GM12878 (cell line): Measurements from ENCODE around the gene CORO2B. TPM values are rescaled to one million over a fixed set of nuclear protein-coding genes. Genes with fewer than 3 reads are reported as not detected.

Experiments
- ATAC-seq: fragments of 200-7000 bp; cut with Tn5 transposase; 3 replicates; pipeline ENCODE4 v1.9.1; 2020; ENCODE audit warnings: mild to moderate bottlenecking, moderate library complexity
- BruUV-seq: library from RNA; stranded (reverse); fragments of 400-500 nt; replicated peaks from 2 replicates; lab custom pipeline; 2021; lab: Mats Ljungman, UMichigan
- CTCF ChIA-PET: fragments of 300-600 bp; sonication (Branson Sonifier 250); formaldehyde crosslinking; extraction: SDS; loops from one replicate; lab custom pipeline; 2021; ENCODE audit warnings: inconsistent platforms; lab: Yijun Ruan, JAX
- POLR2A ChIA-PET: fragments of 350-600 bp; formaldehyde crosslinking; extraction: SDS; loops from one replicate; lab custom pipeline; 2021; ENCODE audit warnings: inconsistent platforms; lab: Charles Lee
- RAD21 ChIA-PET: fragments of 300-600 bp; sonication (Branson Sonifier 250); formaldehyde crosslinking; loops from one replicate; lab custom pipeline; 2023; ENCODE audit warnings: antibody characterized with exemption; ENCODE audit not compliant: unreplicated experiment; lab: Charles Lee
- SMC1A ChIA-PET: fragments of 300-600 bp; sonication (Branson Sonifier 250); formaldehyde crosslinking; loops from one replicate; lab custom pipeline; 2023; ENCODE audit not compliant: unreplicated experiment, uncharacterized antibody; lab: Charles Lee
- DNase-seq: peaks from one replicate; pipeline ENCODE4 v3.0.0-alpha.2; 2011; ENCODE audit warnings: low read depth, low spot score
- FAIRE-seq: peaks from 3 replicates; lab custom pipeline; 2011; peaks lifted over from hg19 to GRCh38; lab: Jason Lieb, UNC
- H2AFZ ChIP-seq: 2 replicates; pipeline ENCODE4 v1.6.0; 2011; ENCODE audit warnings: low read depth, low read length, control low read depth; ENCODE audit not compliant: control insufficient read depth
- H3K27ac ChIP-seq: 2 replicates; pipeline ENCODE4 v1.5.1; 2011; ENCODE audit warnings: control low read depth; ENCODE audit not compliant: control insufficient read depth, insufficient read depth
- H3K27me3 ChIP-seq, 2 experiments: replicated peaks in 1 of 2; 2 replicates each; pipeline versions ENCODE4 v1.6.0 to v1.6.1; 2011; ENCODE audit warnings: low read length in 1 of 2; ENCODE audit not compliant: control insufficient read depth in 2 of 2, insufficient read depth in 2 of 2
- H3K36me3 ChIP-seq, 2 experiments: 2 replicates each; pipeline ENCODE4 v1.5.1; 2011; ENCODE audit warnings: low read length in 1 of 2; ENCODE audit not compliant: control insufficient read depth in 2 of 2, insufficient read depth in 2 of 2
- H3K4me1 ChIP-seq: 2 replicates; pipeline ENCODE4 v1.6.1; 2011; ENCODE audit warnings: mild to moderate bottlenecking, low read length, moderate library complexity, mixed read lengths; ENCODE audit not compliant: control insufficient read depth, insufficient read depth
- H3K4me2 ChIP-seq: 2 replicates; pipeline ENCODE4 v1.6.0; 2011; ENCODE audit warnings: control low read depth; ENCODE audit not compliant: control insufficient read depth, insufficient read depth
- H3K4me3 ChIP-seq: fragments of 200-600 bp; sonication (generic); 2 replicates; pipeline ENCODE4 v1.5.1; 2016
- H3K79me2 ChIP-seq: 2 replicates; pipeline ENCODE4 v1.6.0; 2011; ENCODE audit warnings: low read length; ENCODE audit not compliant: control insufficient read depth, insufficient read depth
- H3K9ac ChIP-seq: 2 replicates; pipeline ENCODE4 v1.8.0; 2011; ENCODE audit warnings: low read length, control low read depth, mixed read lengths; ENCODE audit not compliant: control insufficient read depth, insufficient read depth
- H3K9me3 ChIP-seq: replicated peaks from 3 replicates; pipeline ENCODE4 v1.5.1; 2011; ENCODE audit warnings: mild to moderate bottlenecking, low read length; ENCODE audit not compliant: control insufficient read depth, insufficient read depth
- H4K20me1 ChIP-seq: 2 replicates; pipeline ENCODE4 v1.6.0; 2011; ENCODE audit not compliant: control insufficient read depth, insufficient read depth
- BMI1 ChIP-seq: fragments of 450-650 bp; IDR thresholded peaks from 2 replicates; pipeline ENCODE4 v1.6.1; 2016; ENCODE audit warnings: mild to moderate bottlenecking, moderate library complexity, borderline replicate concordance
- CREM ChIP-seq: IDR thresholded peaks from 2 replicates; pipeline ENCODE4 v1.6.1; 2014; ENCODE audit warnings: antibody characterized with exemption, low read depth
- FOXK2 ChIP-seq: fragments of 450-650 bp; IDR thresholded peaks from 2 replicates; pipeline ENCODE4 v1.6.1; 2017; ENCODE audit warnings: mild to moderate bottlenecking, moderate library complexity
- KLF5 ChIP-seq: fragments of 450-650 bp; IDR thresholded peaks from 2 replicates; pipeline ENCODE4 v1.6.1; 2014; ENCODE audit warnings: mild to moderate bottlenecking; ENCODE audit not compliant: partially characterized antibody
- MYB ChIP-seq: fragments of 150-350 bp; IDR thresholded peaks from 2 replicates; pipeline ENCODE4 v1.6.1; 2014; ENCODE audit warnings: mild to moderate bottlenecking, low read depth, low read length, borderline replicate concordance
- NRF1 ChIP-seq: conservative IDR thresholded peaks from 2 replicates; pipeline ENCODE4 v1.6.1; 2011; ENCODE audit warnings: mild to moderate bottlenecking, low read depth, low read length, improper control_type of control experiment
- SIN3A ChIP-seq: IDR thresholded peaks from 2 replicates; pipeline ENCODE4 v1.6.1; 2012; ENCODE audit warnings: low read depth, low read length, improper control_type of control experiment
- SREBF2 ChIP-seq: IDR thresholded peaks from 2 replicates; pipeline ENCODE4 v1.6.1; 2012; ENCODE audit warnings: mild to moderate bottlenecking, low read length
- TAF1 ChIP-seq: IDR thresholded peaks from 2 replicates; pipeline ENCODE4 v1.6.1; 2011; ENCODE audit warnings: mild to moderate bottlenecking, low read depth, low read length, borderline replicate concordance
- ZNF274 ChIP-seq: IDR thresholded peaks from one replicate; pipeline ENCODE4 v1.8.0; 2011; ENCODE audit not compliant: insufficient read length, insufficient read depth
- WGBS: methylation state at CpG from one replicate; pipeline ENCODE4 v1.1.6; 2016; ENCODE audit warnings: low lambda C conversion rate; ENCODE audit not compliant: insufficient replicate concordance, insufficient coverage; ENCODE audit errors: missing lambda C conversion rate; 5-methylcytosine and 5-hydroxymethylcytosine counted together
- in situ Hi-C: fragments of 300-500 bp; cut with MboI; formaldehyde crosslinking; loops from 9 replicates; pipeline ENCODE4 v1.14.3; 2018; ENCODE audit warnings: mixed read lengths
- intact Hi-C: fragments of 100-400 bp; cut with micrococcal nuclease; formaldehyde crosslinking; loops from one replicate; pipeline ENCODE4 v1.14.2; 2022; ENCODE audit not compliant: unreplicated experiment
- polyA plus RNA-seq, 11 experiments: library from polyadenylated mRNA; depleted of rRNA in 4 of 11; unstranded in 6 of 11; stranded (reverse) in 5 of 11; fragments of >200 nt; fragmentation: Nextera tagmentation in 4 of 11; fragmentation: Illumina TruSeq in 1 of 11; extraction: Ambion mirVana in 4 of 11; extraction: Trizol in 1 of 11; gene quantifications; 1 replicate in 1 of 11; 2 replicates in 10 of 11; pipeline versions ENCODE4 v1.2.1 to v1.2.3, GENCODE V29; 2011 to 2016; ENCODE audit warnings: inconsistent platforms in 2 of 11, missing spikeins in 2 of 11, low read depth in 1 of 11
- total RNA-seq, 4 experiments: library from RNA; depleted of rRNA in 3 of 4; stranded (reverse); fragments of >200 nt in 3 of 4; fragmentation: Illumina TruSeq in 1 of 4; extraction: Trizol in 1 of 4; gene quantifications; 2 replicates each; pipeline versions ENCODE4 v1.2.1 to v1.2.3, GENCODE V29; 2013 to 2021
- TF ChIP-seq, protein P1 (sequence below): fragments of 450-650 bp; IDR thresholded peaks from 2 replicates; pipeline ENCODE4 v1.6.1; 2016; ENCODE audit warnings: mild to moderate bottlenecking
- TF ChIP-seq, protein P2 (sequence below): fragments of 450-650 bp; IDR thresholded peaks from 2 replicates; pipeline ENCODE4 v1.6.1; 2017; ENCODE audit warnings: mild to moderate bottlenecking, low read depth, inconsistent platforms; ENCODE audit not compliant: poor library complexity, severe bottlenecking

CORO2B gene
- total and polyA plus RNA-seq, 10 of the 15 experiments (the other 5 are each of a cell fraction or from before 2014, with no cell fraction given), result 0.05 to 0.73 (median 0.13) TPM; not detected in 4

DNA sequence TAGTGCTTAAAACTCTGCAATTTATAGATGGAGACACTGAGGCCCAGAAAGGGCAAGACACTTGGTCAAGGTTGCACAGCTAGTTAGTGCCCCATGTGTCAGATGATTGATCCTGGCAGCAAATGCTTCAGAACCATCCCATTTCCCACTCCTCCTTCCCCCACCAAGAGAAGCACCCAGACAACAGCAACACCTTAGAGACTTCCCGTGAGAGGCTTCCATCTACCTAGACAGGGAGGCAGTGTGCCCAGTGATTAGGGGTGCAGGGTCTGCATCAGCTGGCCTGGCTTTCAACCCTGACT, 77.6 kb downstream of the CORO2B start:
- FAIRE-seq, result no peak
- no peak overlapping the region for H3K4me2 ChIP-seq
- no peaks in the 10 kb centered on the region for H3K79me2 ChIP-seq
- H3K4me3 ChIP-seq, result no peak overlapping the region
- no peaks in the 10 kb centered on the region for H3K4me1 ChIP-seq
- DNase-seq, result no peak
- WGBS, result 77% methylated on average over 1 of the region's 1 CpG
- intact Hi-C loops, result no loop called here
- no TSS peak for BruUV-seq
- no peaks in the 10 kb centered on the region for H4K20me1 ChIP-seq
- TF ChIP-seq SREBF2 (no peak), FOXK2 (no peak), NRF1 (no peak)
- H3K9ac ChIP-seq, result no peak overlapping the region
- no peak for ATAC-seq
- in situ Hi-C loops, result no loop called here
- H3K27ac ChIP-seq, result no peak overlapping the region
- POLR2A ChIA-PET, result no interaction called here
- H3K27me3 ChIP-seq, result peaks cover 3% of the 10 kb centered on the region in 2 experiments
- CTCF ChIA-PET, result interaction anchor here (1.0 kb wide), 1 partner anchor 17 kb away, joined by 4 read pairs; no protein-coding TSS in a partner anchor
- H3K9me3 ChIP-seq, result no peaks in the 10 kb centered on the region
- no peak overlapping the region for H2AFZ ChIP-seq
- no peaks in the 10 kb centered on the region for H3K36me3 ChIP-seq
- SMC1A ChIA-PET, result no interaction called here
- RAD21 ChIA-PET, result no interaction called here

DNA sequence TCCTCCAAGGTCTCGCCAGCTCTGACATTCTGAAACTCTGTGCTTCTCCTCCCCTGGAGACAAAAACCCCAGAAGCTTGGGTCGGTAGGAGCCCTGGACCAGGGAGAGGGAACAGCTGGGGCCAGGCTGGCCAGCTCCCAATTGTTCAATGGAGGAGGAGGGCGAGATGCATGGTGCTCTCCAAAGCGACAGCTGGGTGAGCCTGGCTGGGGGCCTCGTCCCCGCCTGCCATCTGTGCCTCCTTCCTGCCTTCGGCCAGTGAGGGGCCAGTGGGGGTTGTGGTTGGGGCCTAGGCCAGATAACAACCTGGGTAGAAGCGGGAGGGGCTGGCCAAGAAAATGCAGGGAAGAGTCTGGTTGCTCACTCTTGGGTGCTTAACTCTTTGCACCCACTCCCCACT, 79.4 kb downstream of the CORO2B start:
- ChIA-PET RAD21 (no interaction called here), CTCF (interaction anchor here (1.7 kb wide), 1 partner anchor 16 kb away, joined by 7 read pairs; no protein-coding TSS in a partner anchor), SMC1A (interaction anchor here (0.6 kb wide), 1 partner anchor 16 kb away, joined by 3 read pairs; no protein-coding TSS in a partner anchor), POLR2A (interaction anchor here (0.6 kb wide), 1 partner anchor 15 kb away, joined by 7 read pairs; no protein-coding TSS in a partner anchor)
- TF ChIP-seq, protein P1, sequence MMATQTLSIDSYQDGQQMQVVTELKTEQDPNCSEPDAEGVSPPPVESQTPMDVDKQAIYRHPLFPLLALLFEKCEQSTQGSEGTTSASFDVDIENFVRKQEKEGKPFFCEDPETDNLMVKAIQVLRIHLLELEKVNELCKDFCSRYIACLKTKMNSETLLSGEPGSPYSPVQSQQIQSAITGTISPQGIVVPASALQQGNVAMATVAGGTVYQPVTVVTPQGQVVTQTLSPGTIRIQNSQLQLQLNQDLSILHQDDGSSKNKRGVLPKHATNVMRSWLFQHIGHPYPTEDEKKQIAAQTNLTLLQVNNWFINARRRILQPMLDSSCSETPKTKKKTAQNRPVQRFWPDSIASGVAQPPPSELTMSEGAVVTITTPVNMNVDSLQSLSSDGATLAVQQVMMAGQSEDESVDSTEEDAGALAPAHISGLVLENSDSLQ, result no peak
- TF ChIP-seq SIN3A (no peak), NRF1 (no peak), CREM (no peak), ZNF274 (no peak), MYB (no peak), TAF1 (no peak), KLF5 (no peak), BMI1 (no peak)
- TF ChIP-seq, protein P2, sequence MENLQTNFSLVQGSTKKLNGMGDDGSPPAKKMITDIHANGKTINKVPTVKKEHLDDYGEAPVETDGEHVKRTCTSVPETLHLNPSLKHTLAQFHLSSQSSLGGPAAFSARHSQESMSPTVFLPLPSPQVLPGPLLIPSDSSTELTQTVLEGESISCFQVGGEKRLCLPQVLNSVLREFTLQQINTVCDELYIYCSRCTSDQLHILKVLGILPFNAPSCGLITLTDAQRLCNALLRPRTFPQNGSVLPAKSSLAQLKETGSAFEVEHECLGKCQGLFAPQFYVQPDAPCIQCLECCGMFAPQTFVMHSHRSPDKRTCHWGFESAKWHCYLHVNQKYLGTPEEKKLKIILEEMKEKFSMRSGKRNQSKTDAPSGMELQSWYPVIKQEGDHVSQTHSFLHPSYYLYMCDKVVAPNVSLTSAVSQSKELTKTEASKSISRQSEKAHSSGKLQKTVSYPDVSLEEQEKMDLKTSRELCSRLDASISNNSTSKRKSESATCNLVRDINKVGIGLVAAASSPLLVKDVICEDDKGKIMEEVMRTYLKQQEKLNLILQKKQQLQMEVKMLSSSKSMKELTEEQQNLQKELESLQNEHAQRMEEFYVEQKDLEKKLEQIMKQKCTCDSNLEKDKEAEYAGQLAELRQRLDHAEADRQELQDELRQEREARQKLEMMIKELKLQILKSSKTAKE, result no peak
- Histone ChIP-seq H3K27me3 (peaks cover 0 to 2% of the 10 kb centered on the region in 2 experiments), H3K9ac (no peak overlapping the region), H3K4me2 (no peak overlapping the region), H2AFZ (no peak overlapping the region), H3K4me3 (no peak overlapping the region), H4K20me1 (no peaks in the 10 kb centered on the region), H3K27ac (no peak overlapping the region), H3K4me1 (no peaks in the 10 kb centered on the region), H3K9me3 (no peaks in the 10 kb centered on the region), H3K79me2 (no peaks in the 10 kb centered on the region), H3K36me3 (no peaks in the 10 kb centered on the region)
- in situ Hi-C loops, result no loop called here
- WGBS, result 6% methylated on average over 8 of the region's 8 CpGs
- BruUV-seq, result no TSS peak
- FAIRE-seq, result no peak
- intact Hi-C loops, result no loop called here
- DNase-seq, result no peak
- ATAC-seq, result no peak
